ENCODE measurements around the gene NDST1. TPM values are rescaled to one million over a fixed set of nuclear protein-coding genes. Genes with fewer than 3 reads are reported as not detected.
A peak's percentile ranks its signal among the peaks of the same experiment; 100 is the strongest.

NDST1 gene
- total RNA-seq, 2 experiments from 2014 or later, result 9.5 to 26.6 TPM

DNA sequence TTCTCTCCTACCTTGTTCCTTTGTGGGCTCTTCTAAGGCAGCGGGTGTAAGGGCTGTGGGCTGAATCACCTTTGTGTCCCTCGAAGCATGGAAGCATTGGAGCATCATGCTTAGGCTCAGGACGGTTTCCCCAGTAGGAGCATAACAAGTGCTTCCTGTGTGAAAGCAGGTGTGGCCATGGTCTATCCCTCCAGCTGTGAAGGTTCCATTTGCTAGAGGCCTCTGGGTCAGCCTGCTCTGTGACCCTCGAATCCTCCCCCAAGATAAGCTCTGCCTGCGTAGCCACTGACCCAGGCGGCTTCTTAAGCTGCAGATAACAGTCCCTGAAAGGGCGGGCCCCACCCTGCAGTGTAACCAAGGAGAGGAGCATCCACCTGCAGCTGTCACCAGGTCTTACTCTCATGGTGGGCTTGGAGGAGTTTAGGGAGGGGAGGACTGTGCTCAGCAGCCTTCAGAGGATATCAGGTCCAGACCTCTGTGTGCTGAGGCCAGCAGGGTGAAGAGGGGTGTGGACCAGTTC lies 8.4 kb upstream of the NDST1 start:
- Histone ChIP-seq H4K20me1 (ENCODE audit: insufficient read depth, low read length) (no peaks in the 10 kb centered on the region; the same call in 1 of the 2 replicates), H3K9me2 (ENCODE audit: insufficient read depth, low read length) (no peaks in the 10 kb centered on the region), H3K79me2 (ENCODE audit: insufficient read depth, low read depth, low read length) (no peaks in the 10 kb centered on the region), H3K4me2 (ENCODE audit: low read length) (no peak overlapping the region), H3K4me1 (ENCODE audit: insufficient read depth, low read length, poor library complexity, severe bottlenecking) (peaks cover 12% of the 10 kb centered on the region), H3K4me3 (ENCODE audit: low read depth, low read length, poor library complexity, severe bottlenecking) (no peak overlapping the region), H3K27ac (ENCODE audit: low read depth, low read length, poor library complexity, severe bottlenecking) (no peak overlapping the region), H3K9me3 (ENCODE audit: low read length) (no peaks in the 10 kb centered on the region), H2AFZ (ENCODE audit: low read length) (no peak overlapping the region), H3K36me3 (ENCODE audit: insufficient read depth, low read length) (no peaks in the 10 kb centered on the region)
- no TSS peak for BruUV-seq (replicated peaks)
- intact Hi-C loops (cut with micrococcal nuclease; ENCODE audit: unreplicated experiment), result loop anchor here (10.0 kb wide), 1 partner anchor 655 kb away; the partner anchor contains the start of gene ANXA6
- DNase-seq (ENCODE audit: low spot score), result peak; percentile 29
- POLR2A ChIA-PET, result interaction anchor here (1.0 to 2.7 kb wide), 3 partner anchors 9 to 87 kb away, joined by 4 to 19 read pairs (median 4); partner anchors contain the start of gene CD74
- TF ChIP-seq EZH2phosphoT487 (IDR thresholded peaks at IDR 0.05; ENCODE audit: borderline replicate concordance, low read depth, low read length), result no peak
- no peak for TF ChIP-seq CTCF (conservative IDR thresholded peaks at IDR 0.05; ENCODE audit: low read length)
- CTCF ChIA-PET (ENCODE audit: unreplicated experiment), result interaction anchor here (2.0 kb wide), 1 partner anchor 9 kb away, joined by 10 read pairs; no protein-coding TSS in a partner anchor

DNA sequence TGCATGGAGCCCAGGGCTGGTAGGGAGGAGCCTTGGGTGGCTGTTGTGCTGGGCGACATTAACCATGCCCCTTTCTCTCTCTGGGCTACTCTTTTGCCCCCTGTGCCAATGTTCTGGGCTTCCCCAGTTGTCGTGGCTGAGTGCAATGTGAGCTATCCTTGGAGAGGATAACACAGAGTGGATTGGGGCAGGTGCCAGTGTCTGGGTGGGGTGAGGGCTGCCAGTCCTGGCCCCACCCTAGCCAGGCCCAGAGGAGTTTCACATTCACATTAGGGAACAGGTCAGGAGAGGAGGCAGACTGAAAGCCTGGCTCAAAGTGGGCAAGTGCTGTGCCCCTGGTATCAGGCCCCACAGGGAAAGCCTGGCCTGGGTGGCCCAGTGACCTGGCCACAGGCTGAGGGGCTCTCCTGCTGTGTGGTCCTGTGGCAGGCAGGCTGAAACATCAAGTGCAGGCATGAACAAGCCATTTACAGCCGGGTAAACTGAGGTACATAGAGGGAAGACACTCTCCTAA lies 7.5 kb upstream of the NDST1 start:
- H3K4me3 ChIP-seq (ENCODE audit: low read depth, low read length, poor library complexity, severe bottlenecking), result no peak overlapping the region
- no peaks in the 10 kb centered on the region for H3K9me3 ChIP-seq (ENCODE audit: low read length)
- BruUV-seq (replicated peaks), result no TSS peak
- ChIA-PET POLR2A (interaction anchor here (0.6 to 2.7 kb wide), 3 partner anchors 10 to 88 kb away, joined by 3 to 19 read pairs (median 4); partner anchors contain the start of gene CD74), CTCF (ENCODE audit: unreplicated experiment) (no interaction called here)
- no peak overlapping the region for H2AFZ ChIP-seq (ENCODE audit: low read length)
- no peak for DNase-seq (ENCODE audit: low spot score)
- H3K36me3 ChIP-seq (ENCODE audit: insufficient read depth, low read length), result no peaks in the 10 kb centered on the region
- intact Hi-C loops (cut with micrococcal nuclease; ENCODE audit: unreplicated experiment), result no loop called here
- TF ChIP-seq EZH2phosphoT487 (IDR thresholded peaks at IDR 0.05; ENCODE audit: borderline replicate concordance, low read depth, low read length) (no peak), CTCF (conservative IDR thresholded peaks at IDR 0.05; ENCODE audit: low read length) (no peak)
- no peak overlapping the region for H3K4me2 ChIP-seq (ENCODE audit: low read length)
- H3K27ac ChIP-seq (ENCODE audit: low read depth, low read length, poor library complexity, severe bottlenecking), result no peak overlapping the region
- H3K4me1 ChIP-seq (ENCODE audit: insufficient read depth, low read length, poor library complexity, severe bottlenecking), result peaks cover 12% of the 10 kb centered on the region
- H3K9me2 ChIP-seq (ENCODE audit: insufficient read depth, low read length), result no peaks in the 10 kb centered on the region
- no peaks in the 10 kb centered on the region for H3K79me2 ChIP-seq (ENCODE audit: insufficient read depth, low read depth, low read length)
- no peaks in the 10 kb centered on the region; the same call in 1 of the 2 replicates for H4K20me1 ChIP-seq (ENCODE audit: insufficient read depth, low read length)

DNA sequence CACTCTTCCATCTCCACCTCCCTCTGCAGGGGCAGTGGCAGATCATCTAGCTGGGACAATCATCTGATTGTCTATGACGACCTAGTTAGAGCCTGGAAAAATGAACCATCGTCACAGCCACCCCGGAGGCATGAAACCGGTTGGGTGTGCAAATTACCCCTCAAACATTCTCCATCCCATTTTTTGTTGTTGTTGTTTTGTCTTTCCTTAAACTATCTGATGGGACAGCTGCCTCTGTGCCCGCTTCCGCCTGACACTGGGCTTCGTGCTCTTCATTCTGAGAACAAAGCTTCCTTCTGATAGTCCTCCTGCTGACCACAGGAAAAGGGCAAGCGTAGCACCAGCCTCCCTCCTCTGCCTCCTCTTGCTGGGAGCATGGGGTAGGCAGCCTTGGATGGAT lies 7.0 kb upstream of the NDST1 start:
- TF ChIP-seq EZH2phosphoT487 (IDR thresholded peaks at IDR 0.05; ENCODE audit: borderline replicate concordance, low read depth, low read length) (no peak), CTCF (conservative IDR thresholded peaks at IDR 0.05; ENCODE audit: low read length) (no peak)
- Histone ChIP-seq H2AFZ (ENCODE audit: low read length) (no peak overlapping the region), H3K36me3 (ENCODE audit: insufficient read depth, low read length) (no peaks in the 10 kb centered on the region), H3K27ac (ENCODE audit: low read depth, low read length, poor library complexity, severe bottlenecking) (no peak overlapping the region), H3K79me2 (ENCODE audit: insufficient read depth, low read depth, low read length) (no peaks in the 10 kb centered on the region), H3K9me2 (ENCODE audit: insufficient read depth, low read length) (no peaks in the 10 kb centered on the region), H3K4me2 (ENCODE audit: low read length) (no peak overlapping the region), H3K4me1 (ENCODE audit: insufficient read depth, low read length, poor library complexity, severe bottlenecking) (peaks cover 12% of the 10 kb centered on the region), H4K20me1 (ENCODE audit: insufficient read depth, low read length) (no peaks in the 10 kb centered on the region; the same call in 1 of the 2 replicates), H3K9me3 (ENCODE audit: low read length) (no peaks in the 10 kb centered on the region), H3K4me3 (ENCODE audit: low read depth, low read length, poor library complexity, severe bottlenecking) (no peak overlapping the region)
- ChIA-PET CTCF (ENCODE audit: unreplicated experiment) (no interaction called here), POLR2A (interaction anchor here (0.6 to 1.5 kb wide), 3 partner anchors 9 to 15 kb away, joined by 3 to 7 read pairs (median 4); no protein-coding TSS in a partner anchor)
- DNase-seq (ENCODE audit: low spot score), result no peak
- intact Hi-C loops (cut with micrococcal nuclease; ENCODE audit: unreplicated experiment), result no loop called here
- no TSS peak for BruUV-seq (replicated peaks)
